HG03378 (cell line): ENCODE results near the gene GTPBP4.

Source experiments
- ATAC-seq: cut with Tn5 transposase; IDR thresholded peaks from one replicate; pipeline ENCODE4 v1.9.1; 2021; ENCODE audit warnings: mild to moderate bottlenecking, moderate library complexity; ENCODE audit not compliant: unreplicated experiment

GTPBP4 gene

DNA sequence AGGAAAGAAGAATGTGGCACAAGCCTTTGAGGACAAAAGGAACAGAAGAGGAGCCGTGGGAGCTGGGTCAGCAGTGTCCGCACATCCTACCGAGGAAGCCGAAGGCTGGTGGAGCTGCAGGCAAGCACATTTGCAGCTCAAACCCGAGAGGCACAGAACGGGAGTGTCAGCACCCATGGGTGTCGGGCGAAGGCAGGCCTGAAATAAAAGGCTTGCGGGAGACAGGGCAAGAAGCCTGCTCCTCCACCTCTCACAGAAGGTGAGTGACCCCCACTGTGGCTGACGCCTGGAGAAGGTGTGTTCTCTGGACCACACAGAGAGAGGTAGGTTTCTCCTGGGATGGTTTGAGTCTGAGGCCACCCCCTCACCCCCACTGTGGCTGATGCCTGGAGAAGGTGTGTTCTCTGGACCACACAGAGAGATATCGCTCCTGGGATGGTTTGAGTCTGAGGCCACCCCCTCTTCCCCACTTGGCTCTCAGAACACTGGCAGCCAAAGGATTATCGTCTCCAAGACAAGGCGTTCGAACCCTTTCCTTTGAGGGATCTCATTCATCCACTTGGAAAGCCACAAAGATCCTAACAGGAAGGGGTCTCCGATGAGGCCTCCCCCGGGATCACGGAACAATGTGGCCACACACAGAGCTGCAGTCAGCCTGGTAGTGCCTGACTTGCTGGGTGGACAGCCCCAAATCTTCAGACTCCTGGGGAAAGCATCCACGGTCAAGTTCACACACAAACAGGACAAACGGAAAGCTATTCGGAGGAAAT is 21.6 kb upstream of the GTPBP4 start:
- ATAC-seq = no peak

DNA sequence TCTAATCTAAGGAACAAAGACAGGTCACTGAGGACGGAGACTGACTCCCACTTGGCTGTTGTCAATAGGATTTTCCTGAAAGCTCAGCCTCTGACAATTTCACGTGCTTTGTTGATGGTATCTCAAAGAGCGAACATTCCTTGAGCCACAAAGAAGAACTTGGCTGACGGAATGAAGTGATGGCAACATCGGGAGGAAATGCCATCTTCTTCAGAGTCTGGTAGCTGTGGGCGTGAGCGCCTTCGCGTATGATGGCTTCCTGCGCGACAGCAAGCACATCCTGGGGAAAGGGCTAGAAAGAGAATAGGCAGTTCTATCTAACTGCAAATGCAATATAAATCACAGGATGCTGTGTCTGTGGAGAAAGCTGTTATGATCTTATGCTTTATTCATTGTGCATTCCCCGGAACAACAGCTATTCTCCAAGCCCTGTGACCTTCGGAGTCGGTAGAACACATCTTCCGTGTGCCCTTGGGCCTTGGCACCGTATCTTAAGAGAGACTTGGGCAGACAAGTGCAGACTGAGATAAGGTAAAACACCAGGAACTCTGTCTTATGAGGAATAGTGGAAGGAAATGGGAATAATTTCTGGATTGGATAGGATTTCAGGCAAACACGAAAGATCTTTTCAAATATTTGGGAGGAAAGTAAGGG is 19.6 kb upstream of the GTPBP4 start:
- no peak for ATAC-seq

DNA sequence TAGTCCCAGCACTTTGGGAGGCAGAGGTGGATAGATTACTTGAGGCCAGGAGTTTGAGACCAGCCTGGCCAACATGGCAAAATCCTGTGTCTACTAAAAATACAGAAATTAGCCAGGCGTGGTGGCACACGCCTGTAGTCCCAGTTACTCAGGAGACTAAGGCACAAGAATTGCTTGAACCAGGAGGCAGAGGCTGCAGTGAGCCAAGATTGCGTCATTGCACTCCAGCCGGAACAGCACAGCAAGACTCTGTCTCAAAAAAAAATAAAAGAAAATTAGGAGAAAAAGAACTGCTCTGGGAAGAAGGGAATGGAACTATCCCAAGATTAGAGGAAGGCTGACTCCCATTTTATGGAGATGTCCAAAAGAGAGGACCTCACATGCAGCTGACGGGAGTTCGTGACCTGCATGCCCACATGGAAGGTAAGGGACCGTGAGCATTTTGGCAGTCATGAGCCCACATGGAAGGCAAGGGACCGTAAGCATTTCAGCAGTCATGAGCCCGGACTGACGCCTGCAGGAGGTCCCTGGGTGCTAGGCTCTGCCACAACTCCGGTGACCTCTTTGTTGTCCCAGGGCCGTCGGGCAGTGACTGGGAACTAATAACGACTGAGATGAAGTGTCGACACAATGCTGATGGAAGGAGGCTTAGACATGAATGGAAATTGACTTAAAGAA is 18.6 kb upstream of the GTPBP4 start:
- ATAC-seq = no peak

DNA sequence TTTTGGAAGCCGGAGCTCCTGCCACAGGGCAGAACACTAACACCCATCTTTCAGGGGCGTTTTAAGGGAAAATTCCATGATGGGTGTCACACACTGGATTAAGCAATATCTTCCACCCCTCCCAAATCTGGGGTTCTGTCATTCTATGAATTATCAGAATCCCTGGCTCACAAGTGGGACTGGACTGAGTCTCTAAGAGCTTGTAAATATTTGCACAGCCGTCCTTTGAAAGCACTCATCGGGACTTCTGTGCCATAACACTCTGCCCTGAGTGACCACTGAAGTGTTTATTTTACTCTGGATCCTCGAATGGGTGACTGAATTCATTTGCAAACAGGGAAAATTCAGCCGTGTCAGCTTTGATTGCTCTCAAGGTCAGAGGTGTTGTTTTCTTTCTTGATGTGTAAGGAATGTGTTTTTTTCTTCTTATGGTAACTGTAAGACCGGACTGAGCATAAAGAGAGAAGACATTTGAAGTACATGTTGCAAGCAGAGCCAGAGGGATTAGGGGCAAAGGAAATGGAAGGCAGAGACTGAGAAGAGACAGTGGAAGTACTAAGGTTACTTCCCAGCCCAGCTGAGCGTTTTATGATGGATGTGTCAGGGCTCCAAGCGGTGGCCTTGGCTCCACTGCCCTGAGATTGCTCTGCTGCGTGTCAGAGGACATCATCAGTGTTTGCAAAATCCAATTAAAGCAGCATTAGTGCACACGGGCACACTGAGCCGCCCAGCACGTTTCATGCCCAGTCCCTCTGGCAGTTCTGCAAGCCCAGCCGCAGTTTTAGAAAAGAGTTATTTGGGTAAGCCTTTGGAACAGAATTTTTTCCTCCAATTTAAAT is 17.7 kb upstream of the GTPBP4 start:
- no peak for ATAC-seq

DNA sequence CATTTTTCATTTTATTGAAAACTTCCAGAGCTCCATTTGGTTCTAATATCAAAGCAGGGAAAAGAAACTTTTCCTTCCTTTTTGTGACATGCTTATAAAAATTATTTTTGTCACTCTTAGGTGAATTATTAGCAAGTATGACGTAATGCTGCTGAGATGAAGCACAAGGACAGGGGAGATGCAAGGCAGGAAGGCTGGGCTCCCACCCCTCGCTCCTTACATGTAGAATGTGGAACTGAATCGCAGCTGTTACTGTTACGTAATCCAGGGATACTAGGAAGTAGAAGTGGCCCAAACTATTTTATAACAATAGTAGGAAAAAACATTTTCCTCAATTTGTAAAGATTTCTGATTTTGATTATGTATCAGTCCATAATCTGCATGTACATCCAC is 17.1 kb upstream of the GTPBP4 start:
- no peak for ATAC-seq

DNA sequence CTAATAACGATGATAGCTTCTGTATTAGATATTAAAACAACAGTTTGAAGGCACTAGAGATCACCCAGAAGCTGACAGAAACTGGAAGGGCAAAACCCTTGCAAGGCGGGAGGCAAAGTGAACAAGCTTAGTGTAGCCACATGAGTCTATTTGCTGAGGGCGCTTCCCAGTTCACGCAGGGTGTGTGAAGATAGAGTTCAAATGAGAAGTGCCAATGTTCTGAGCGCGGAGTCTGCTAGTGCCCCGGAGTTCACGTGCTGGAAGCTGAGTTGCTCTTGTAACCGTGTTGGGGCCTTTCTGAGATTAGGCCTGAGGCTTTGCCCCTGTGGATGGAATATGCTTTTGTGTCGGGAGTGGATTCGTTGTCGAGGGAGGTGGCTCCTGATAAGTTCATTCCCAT is 16.6 kb upstream of the GTPBP4 start:
- ATAC-seq = no peak

DNA sequence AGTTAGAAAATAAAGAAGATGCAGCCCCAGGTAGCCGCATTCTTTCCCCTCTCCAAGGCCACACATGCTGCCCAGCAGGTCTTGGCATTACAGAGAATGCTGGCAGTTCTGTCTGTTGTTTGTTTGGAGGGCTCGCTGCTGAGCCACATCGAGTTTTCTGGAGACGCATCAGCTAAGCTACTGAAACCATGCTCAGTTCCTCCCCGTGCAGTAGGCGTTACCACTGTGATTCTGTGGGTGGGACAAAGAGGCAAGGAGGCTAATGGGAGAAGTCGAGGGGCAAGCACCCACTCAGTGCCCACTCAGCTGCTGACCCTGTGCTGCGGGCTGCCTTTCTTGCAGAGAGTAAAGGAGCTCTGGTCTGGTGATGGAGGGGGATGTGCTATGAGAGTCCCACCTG is 15.5 kb upstream of the GTPBP4 start:
- no peak for ATAC-seq

DNA sequence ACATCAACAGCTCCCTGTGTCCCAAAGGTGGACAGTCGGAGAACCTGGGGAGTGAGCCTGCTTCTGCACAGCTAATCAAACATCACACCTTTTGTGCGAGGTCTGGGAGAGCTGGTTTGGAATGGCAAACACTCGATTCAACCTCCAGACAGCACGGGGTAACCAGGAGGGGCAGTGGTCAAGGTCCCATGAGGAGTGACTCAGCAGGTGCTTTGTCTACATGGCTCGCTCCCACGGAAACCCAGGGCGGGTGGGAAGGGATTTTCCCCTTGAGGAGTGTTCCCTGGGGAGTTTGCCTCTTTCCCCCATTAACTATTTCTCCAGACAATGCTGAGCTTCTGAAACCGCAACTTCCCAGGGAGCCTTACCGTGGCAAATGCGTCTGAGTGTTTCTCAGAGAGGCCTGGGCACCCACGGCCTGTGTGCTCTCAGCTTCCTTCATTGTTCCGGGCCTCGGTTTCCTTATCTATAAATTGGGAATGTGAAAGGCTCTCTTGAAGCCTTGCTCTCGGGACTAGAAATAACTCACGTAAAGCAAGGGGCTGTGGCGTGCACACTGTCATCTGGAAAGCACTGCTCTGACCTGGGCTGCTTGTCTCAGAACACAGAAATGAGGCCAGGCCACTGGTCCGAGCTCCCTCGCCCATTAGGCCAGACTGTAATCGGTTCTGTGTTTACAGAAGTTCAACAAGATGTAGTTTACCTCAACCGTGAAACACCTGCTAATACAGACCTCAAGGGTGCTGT is 14.0 kb upstream of the GTPBP4 start:
- no peak for ATAC-seq

DNA sequence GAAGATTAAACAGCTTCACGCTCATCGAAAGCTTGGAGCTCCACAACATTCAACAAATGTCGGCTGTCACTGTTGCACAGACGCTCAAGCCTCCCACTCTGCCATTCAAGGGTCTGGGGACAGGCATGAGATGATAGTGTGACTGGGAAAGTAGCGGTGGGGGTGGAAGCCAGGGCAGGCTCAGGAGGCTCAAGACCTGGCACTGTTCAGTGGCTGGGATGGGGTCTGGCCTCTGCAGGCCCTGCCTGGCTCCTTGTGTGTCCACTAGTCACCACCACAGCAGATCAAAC is 13.5 kb upstream of the GTPBP4 start:
- no peak for ATAC-seq

DNA sequence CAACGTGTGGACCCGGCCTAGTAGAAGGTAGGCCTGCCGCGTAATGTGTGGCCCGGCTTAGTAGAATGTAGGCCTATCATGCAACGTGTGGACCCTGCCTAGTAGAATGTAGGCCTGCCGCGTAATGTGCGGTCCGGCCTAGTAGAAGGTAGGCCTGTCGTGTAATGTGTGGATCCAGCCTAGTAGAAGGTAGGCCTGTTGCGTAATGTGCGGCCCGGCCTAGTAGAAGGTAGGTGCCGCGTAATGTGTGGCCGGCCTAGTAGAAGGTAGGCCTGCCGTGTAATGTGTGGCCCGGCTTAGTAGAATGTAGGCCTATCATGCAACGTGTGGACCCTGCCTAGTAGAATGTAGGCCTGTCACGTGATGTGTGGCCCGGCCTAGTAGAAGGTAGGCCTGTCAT is 11.9 kb upstream of the GTPBP4 start:
- ATAC-seq = no peak

DNA sequence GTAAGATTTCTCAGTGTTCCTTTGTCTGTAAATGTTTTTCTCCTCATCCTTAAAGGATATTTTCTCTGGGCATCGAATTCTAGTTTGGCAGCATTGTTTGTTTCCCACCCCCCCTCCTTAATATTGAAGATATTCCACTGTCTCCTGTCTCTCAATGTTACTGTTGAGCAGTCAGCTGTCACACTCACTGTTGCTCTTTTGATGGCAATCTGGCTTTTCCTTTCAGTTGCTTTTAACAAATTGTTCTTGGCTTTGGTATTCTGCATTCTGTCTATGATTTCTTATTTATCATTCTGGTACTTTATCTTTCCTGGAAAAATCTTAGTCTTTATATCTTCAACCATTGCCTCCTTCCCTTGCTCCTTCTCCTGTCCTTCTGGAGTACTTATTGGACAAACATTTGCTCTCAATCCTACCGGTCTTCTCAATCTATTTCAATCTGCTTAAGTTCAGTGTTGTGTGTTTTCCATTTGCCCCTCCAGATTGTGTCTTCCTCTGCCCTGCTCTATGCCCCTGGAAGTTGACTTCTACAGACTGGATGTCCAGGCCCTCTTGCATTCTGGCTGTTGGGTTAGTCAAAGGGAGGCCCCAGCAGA is 9.3 kb upstream of the GTPBP4 start:
- no peak for ATAC-seq

DNA sequence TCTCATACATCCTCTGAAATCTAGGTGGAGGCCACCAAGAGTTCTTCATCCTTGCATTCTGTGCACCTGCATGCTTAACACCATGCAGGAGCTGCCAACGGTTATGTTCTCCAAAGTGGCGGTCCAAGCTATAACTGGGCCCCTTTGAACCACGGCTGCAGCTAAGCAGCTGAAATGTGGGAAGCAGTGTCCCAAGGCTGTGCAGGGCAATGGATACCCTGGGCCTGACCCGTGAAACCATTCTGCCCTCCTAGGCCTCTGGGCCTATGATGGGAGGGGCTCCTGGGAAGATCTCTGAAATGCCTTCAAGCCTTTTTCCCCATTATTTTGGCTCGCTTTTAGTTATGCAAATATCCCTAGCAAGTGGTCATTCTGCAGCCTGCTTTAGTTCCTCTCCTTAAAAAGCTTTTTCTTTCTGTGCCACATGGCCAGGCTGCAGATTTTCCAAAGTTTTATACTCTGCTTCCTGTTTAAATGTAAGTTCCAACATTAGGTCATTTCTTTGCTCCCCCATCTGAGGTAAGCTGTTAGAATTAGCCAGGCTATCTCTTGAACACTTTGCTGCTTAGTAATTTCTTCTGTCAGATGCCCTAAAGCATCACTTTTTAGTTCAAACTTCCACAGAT is 7.7 kb upstream of the GTPBP4 start:
- no peak for ATAC-seq

DNA sequence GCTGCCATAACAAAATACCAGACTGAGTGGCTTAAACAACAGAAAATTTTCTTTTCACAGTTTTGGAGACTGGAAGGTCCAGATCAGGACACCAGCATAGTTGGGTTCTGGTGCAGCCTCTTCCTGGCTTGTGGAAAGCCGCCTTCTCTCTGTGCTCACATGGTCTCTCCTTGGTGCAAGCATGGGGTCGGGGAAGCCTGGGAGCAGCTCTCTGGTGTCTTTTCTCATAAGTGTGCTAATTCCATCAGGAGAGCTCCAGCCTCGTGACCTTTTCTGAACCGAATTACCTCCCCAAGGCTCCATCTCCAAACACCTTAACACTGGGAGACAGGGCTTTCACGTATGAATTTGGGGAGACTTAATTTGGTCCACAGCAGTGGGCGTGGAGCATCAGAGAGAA is 4.8 kb upstream of the GTPBP4 start:
- no peak for ATAC-seq

DNA sequence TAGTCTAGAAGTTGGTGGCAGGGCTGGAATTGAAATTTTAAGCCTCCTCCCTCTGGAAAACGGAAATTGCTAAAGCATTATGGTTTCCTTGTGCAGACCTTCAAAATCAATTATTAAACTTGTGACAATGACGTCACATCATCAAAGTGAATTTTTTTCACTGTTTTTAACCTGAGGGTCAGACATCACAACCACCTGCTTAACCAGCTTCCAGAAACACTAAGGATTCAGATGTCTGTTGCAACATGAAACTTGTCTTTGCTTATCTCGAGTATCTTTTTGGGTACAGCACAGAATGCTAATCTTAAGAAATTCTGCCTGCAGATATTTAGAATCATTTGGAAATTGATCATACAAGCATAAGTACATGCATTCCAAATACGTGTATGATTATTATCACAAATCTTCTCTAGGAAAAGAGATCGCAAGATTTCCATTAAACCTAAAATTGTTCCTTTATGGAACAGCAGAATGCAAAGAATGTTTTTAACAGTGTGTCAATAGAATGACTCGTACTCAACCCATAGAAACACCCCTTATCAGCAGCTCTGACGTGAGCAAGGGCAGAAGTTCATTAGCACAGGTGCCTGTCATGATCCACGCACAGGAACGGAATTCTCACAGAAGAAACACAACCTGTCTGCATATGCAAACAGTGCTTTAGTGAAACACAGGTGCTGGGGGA is 4.1 kb upstream of the GTPBP4 start:
- ATAC-seq = no peak

DNA sequence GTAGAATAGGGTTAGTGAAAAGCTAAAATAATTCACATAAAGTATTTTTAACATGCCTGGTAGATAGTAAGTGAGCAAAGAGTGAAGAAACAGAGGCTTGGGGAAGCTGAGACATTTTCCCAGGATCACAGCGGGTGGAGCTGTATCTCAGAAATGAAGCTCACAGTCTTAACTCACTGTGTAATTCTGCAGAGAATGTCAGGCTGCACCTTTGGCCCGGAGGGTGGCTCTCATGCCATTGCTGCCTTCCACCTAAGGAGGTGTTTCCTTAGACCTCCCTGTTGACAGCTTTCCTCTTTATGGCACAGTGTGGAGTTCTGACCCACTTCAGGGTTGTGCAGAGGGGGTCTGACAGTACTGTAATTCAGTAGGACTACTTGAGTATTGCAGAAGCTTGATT is 2.9 kb upstream of the GTPBP4 start:
- ATAC-seq = no peak

DNA sequence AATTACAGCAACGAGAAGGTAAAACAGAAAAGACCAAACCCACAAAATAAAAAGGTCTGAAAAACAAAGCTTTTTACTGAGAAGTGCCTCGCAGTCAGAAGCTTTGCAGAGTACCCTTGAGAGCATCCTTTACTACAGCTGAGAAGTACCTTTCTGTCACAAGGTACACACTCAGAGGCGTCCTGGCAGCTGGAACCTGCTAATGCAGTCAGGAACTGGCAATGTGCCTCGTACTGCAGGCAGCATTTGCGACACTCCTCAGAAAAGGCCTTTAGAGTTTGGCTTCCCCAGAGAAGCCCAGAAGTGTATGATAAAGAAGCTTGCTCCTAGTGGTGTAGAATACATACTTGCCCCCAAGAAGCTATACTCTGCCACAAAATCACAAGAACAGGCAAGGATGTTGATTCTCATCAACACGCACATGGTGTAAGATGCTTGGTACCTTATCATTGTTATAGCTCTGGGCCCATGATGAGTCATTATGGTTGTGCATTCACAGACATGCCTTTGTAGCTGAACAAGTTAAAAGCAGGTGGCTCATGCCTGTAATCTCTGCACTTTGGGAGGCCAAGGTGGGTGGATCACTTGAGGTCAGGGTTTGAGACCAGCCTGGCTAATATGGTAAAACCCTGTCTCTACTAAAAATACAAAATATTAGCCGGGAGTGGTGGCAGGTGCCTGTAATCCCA is 2.0 kb upstream of the GTPBP4 start:
- ATAC-seq = no peak

DNA sequence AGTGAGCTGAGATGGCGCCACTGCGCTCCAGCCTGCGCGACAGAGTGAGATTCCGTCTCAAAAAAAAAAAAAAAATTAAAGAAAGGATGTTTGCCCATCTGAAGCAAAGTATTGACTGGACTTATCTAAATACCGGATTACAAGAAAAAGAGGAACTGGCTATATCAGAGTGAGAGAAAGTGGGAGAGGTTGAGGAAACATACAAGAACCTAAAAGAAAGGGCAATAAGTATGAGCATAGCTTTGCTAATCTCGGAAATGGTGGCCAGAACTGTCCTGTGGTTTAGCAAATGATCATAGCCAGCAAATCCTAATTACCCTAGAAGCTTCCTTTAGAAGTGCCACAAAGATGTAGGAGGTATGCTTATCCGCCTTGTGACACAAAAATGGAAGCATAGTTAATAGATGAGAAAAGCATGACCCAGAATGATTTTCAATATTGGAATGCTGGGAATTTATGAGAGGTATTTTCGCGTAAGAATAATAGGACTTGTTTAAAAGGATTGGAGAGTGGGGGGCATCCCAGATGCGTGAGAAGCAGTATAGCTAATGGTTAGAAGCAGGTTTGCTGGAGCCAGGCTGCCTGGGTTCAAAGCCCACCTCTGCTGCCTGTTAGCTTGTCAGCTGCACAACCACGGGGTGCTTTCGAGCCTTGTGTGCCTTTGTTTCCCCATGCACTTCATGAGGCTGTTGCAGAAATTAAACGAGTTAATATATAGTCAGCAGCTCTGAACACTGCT is 1.2 kb upstream of the GTPBP4 start:
- ATAC-seq = no peak

DNA sequence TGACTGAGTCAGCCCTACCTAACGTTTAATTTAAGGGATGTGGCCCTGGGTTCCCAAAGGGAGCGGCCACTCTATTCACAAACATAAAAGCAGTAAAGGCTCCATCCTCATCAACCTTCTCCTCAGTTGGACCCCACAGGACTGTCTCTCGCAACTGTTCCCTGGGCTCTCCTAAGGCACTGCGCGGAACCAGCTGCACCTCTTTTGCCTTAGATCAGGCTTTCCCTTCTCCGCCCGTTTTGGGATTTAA is 689 bp upstream of the GTPBP4 start:
- ATAC-seq = no peak
